SH-SY5Y (cell line): Measurements from ENCODE around the gene ETV6.

ENCODE experiments used
- GATA2 ChIP-seq: IDR thresholded peaks from 2 replicates; pipeline ENCODE4 v1.6.1; 2011; ENCODE audit warnings: mild to moderate bottlenecking, low read depth, low read length
- GATA3 ChIP-seq: IDR thresholded peaks from 2 replicates; pipeline ENCODE4 v1.6.1; 2011; ENCODE audit warnings: low read depth, mild to moderate bottlenecking, low read length, moderate library complexity

DNA sequence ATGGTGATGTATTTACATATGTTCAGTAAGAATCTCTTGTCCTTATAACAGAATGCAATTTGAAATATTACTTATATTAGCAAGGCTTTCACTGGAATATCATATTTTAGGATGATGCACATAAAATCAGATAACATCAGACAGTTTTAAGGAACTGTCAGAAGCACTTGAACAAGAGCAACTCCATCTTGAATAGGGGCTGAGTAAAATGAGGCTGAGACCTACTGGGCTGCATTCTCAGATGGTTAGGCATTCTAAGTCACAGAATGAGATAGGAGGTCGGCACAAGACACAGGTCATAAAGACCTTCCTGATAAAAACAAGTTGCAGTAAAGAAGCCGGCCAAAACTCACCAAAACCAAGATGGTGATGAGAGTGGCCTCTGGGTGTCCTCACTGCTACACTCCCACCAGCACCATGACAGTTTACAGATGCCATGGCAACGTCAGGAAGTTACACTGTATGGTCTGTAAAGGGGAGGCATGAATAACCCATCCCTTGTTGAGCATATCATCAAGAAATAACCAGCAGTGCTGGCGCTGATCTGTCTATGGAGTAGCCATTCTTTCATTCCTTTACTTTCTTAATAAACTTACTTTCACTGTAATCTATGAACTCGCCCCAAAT is 27.6 kb upstream of the ETV6 start:
- TF ChIP-seq GATA2 (no peak), GATA3 (no peak)
